Esophagus muscularis mucosa (tissue), 4 donors: ENCODE data around the gene ARNT2. TPM values are rescaled to one million over a fixed set of nuclear protein-coding genes. Genes with fewer than 3 reads are reported as not detected.

ENCODE experiments used
- DNase-seq: peaks from one replicate; pipeline ENCODE4 v3.0.0-alpha.2; 2017; ENCODE audit errors: extremely low spot score
- H3K27ac ChIP-seq, 4 donors: fragments of 200-600 bp; sonication (generic); replicated peaks in 1 of 4; 1 replicate in 3 of 4; 2 replicates in 1 of 4; pipeline ENCODE4 v1.5.1; 2016 to 2019; ENCODE audit warnings: mild to moderate bottlenecking in 1 of 4
- H3K27me3 ChIP-seq, 4 donors: fragments of 200-600 bp; sonication (generic); one replicate each; pipeline versions ENCODE4 v1.5.1 to v1.6.0; 2016 to 2019
- H3K36me3 ChIP-seq, 4 donors: fragments of 200-600 bp; sonication (generic); one replicate each; pipeline ENCODE4 v1.5.1; 2016 to 2019
- H3K4me1 ChIP-seq, 4 donors: fragments of 200-600 bp; sonication (generic); one replicate each; pipeline ENCODE4 v1.5.1; 2016 to 2019
- H3K4me3 ChIP-seq, 4 donors: fragments of 200-600 bp; sonication (generic); 1 replicate in 2 of 4; 2 replicates in 2 of 4; pipeline ENCODE4 v1.5.1; 2016 to 2019; ENCODE audit warnings: mild to moderate bottlenecking in 4 of 4, moderate library complexity in 1 of 4
- H3K9me3 ChIP-seq, 4 donors: fragments of 200-600 bp; sonication (generic); 1 replicate in 3 of 4; 2 replicates in 1 of 4; pipeline ENCODE4 v1.5.1; 2016 to 2019
- EP300 ChIP-seq: sonication (generic); formaldehyde crosslinking; IDR thresholded peaks from one replicate; pipeline ENCODE4 v1.6.1; 2017; ENCODE audit warnings: antibody characterized with exemption
- POLR2A ChIP-seq: fragments of 450-650 bp; IDR thresholded peaks from one replicate; pipeline ENCODE4 v1.6.1; 2017; ENCODE audit warnings: antibody characterized with exemption, moderate library complexity, mild to moderate bottlenecking, low read depth
- POLR2AphosphoS5 ChIP-seq, 2 donors: sonication (generic); formaldehyde crosslinking; IDR thresholded peaks; one replicate each; pipeline ENCODE4 v1.6.1; 2017; ENCODE audit warnings: antibody characterized with exemption in 2 of 2
- WGBS: methylation state at CpG from one replicate; pipeline ENCODE4 v1.1.5; 2018; 5-methylcytosine and 5-hydroxymethylcytosine counted together
- intact Hi-C: fragments of 100-400 bp; cut with DNase I; formaldehyde crosslinking; loops from one replicate; pipeline ENCODE4 v1.15.1; 2023
- total RNA-seq, 4 donors: library from RNA; depleted of rRNA; stranded (reverse); fragments of >200 nt; gene quantifications; one replicate each; pipeline versions ENCODE4 v1.1.0 to v1.2.1, GENCODE V29; 2016
- TF ChIP-seq, protein P1 (sequence below), 3 experiments: fragments of 200-600 bp in 2 of 3; fragments of 450-650 bp in 1 of 3; sonication (generic) in 2 of 3; IDR thresholded peaks; one replicate each; pipeline ENCODE4 v1.5.1; 2017 to 2019; ENCODE audit warnings: antibody characterized with exemption in 3 of 3, mild to moderate bottlenecking in 2 of 3, moderate library complexity in 1 of 3

The ARNT2 gene
- total RNA-seq, 4 donors from 2014 or later = 5.4 to 14.6 (median 8.2) TPM

DNA sequence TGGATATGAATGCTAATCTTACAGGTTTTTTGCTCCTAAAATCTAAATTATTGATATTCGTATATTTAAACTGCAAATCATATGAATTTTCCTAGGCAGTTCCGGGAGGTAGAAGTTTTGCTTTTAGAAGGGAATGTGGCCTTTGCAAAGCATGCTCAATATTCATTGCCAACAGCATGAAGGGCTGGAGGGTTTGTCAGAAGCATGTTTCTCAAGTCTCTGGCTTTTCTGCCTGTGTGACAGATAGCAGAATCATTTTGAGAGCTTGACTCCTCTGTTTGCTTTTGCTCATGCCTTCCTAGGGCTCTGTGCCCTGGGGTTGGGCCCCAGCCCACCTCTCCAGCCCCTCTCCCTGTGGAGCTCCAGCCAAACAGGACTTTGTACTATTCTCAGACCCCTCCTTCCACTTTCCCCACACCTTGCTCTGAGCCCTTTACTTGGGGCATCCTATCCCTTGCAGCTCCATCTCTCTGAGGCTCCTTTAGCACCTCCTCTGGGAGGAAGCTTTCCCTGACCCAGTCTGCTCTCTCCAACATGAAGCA, 91.3 kb downstream of the ARNT2 start:
- 64% methylated on average over 2 of the region's 2 CpGs for WGBS
- Histone ChIP-seq H3K27ac (no peak overlapping the region), H3K27me3 (no peaks in the 10 kb centered on the region), H3K4me3 (no peak overlapping the region), H3K9me3 (no peaks in the 10 kb centered on the region), H3K36me3 (no peaks in the 10 kb centered on the region), H3K4me1 (peaks cover 0 to 38% (median 23%) of the 10 kb centered on the region in 4 donors)
- DNase-seq = no peak
- TF ChIP-seq POLR2AphosphoS5 (IDR thresholded peaks at IDR 0.05) = no peak
- TF ChIP-seq EP300 = no peak
- intact Hi-C loops = no loop called here

DNA sequence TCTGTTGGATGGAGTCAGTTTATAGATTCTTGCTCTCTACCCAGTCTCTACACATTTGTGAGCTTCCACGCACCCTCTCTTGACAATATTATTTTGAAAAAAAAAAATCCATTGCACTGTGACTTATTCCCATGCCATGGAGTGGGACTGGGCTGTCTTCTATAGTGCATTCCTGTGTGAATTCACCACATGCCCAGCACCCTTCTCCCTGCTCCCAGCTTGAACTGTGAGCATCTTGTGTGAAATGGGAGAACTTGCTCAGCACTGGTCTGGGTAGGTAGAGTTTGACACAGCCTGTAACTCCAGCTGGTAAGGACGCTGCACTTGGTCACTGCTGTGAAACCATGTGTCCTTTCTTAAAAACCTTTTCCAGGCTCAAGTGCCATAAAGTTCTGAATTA, 91.9 kb downstream of the ARNT2 start:
- Histone ChIP-seq H3K4me1 (peaks cover 0 to 38% (median 23%) of the 10 kb centered on the region in 4 donors), H3K36me3 (no peaks in the 10 kb centered on the region), H3K27ac (no peak overlapping the region), H3K4me3 (no peak overlapping the region), H3K27me3 (no peaks in the 10 kb centered on the region), H3K9me3 (no peaks in the 10 kb centered on the region)
- WGBS = 93% methylated on average over 2 of the region's 2 CpGs
- no peak for DNase-seq
- intact Hi-C loops = no loop called here
- TF ChIP-seq, protein P1, sequence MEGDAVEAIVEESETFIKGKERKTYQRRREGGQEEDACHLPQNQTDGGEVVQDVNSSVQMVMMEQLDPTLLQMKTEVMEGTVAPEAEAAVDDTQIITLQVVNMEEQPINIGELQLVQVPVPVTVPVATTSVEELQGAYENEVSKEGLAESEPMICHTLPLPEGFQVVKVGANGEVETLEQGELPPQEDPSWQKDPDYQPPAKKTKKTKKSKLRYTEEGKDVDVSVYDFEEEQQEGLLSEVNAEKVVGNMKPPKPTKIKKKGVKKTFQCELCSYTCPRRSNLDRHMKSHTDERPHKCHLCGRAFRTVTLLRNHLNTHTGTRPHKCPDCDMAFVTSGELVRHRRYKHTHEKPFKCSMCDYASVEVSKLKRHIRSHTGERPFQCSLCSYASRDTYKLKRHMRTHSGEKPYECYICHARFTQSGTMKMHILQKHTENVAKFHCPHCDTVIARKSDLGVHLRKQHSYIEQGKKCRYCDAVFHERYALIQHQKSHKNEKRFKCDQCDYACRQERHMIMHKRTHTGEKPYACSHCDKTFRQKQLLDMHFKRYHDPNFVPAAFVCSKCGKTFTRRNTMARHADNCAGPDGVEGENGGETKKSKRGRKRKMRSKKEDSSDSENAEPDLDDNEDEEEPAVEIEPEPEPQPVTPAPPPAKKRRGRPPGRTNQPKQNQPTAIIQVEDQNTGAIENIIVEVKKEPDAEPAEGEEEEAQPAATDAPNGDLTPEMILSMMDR (IDR thresholded peaks at IDR 0.05) = no peak
- TF ChIP-seq POLR2A (no peak), POLR2AphosphoS5 (IDR thresholded peaks at IDR 0.05) (no peak), EP300 (no peak)

DNA sequence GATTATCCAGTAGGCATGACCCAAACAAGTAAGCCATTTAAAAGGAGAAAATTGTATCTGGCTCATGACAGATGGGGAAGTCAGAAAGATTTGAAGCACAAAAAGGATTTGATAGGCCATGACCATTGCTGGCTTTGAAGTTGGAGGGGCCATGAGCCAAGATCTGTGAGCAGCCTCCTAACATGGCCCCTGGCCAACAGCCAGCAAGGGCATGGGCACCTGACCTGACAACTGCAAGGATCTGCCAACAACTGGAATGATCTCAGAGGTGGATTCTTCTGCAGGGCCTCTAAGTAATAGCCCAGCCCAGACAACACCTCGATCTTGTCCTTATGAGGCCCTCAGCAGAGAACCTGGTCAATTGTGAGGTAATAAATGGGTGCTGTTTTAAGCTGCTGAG, 93.0 kb downstream of the ARNT2 start:
- no peaks in the 10 kb centered on the region for H3K27me3 ChIP-seq
- H3K4me1 ChIP-seq = peaks cover 2 to 40% (median 25%) of the 10 kb centered on the region in 4 donors
- peak; percentile 64 for DNase-seq
- no peak overlapping the region for H3K4me3 ChIP-seq
- H3K36me3 ChIP-seq = no peaks in the 10 kb centered on the region
- TF ChIP-seq EP300 (no peak), POLR2A (no peak), POLR2AphosphoS5 (IDR thresholded peaks at IDR 0.05) (no peak)
- TF ChIP-seq, protein P1 (IDR thresholded peaks at IDR 0.05) = no peak
- intact Hi-C loops = no loop called here
- no peaks in the 10 kb centered on the region for H3K9me3 ChIP-seq
- no peak overlapping the region for H3K27ac ChIP-seq
- whole genome bisulfite sequencing = 100% methylated on average over 1 of the region's 1 CpG

DNA sequence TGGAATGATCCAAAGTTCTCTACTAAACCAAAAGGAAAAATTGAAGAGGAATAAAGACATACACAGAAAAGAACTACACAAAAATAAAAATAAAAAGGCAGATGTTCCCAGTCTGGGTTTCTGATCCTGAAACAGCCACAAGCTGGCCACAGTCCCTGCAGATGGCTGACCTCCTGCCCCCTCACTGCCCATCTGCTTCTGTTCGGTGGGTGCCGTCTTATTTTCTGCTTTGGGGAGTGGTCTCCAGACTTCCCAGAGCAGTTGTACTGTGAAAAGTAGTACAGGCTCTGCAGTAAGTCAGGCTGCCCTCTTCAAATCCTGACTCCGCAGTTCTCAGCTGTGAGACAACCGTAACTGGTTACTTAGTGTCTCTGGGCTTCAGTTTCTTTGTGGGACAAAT, 94.5 kb downstream of the ARNT2 start:
- Histone ChIP-seq H3K27ac (no peak overlapping the region), H3K4me3 (no peak overlapping the region), H3K9me3 (no peaks in the 10 kb centered on the region), H3K27me3 (no peaks in the 10 kb centered on the region), H3K4me1 (peaks cover 3 to 53% (median 35%) of the 10 kb centered on the region in 4 donors), H3K36me3 (no peaks in the 10 kb centered on the region)
- DNase-seq = peak; percentile 31
- WGBS = 77% methylated on average over 4 of the region's 4 CpGs
- TF ChIP-seq POLR2A (no peak), POLR2AphosphoS5 (IDR thresholded peaks at IDR 0.05) (no peak), EP300 (no peak)
- TF ChIP-seq, protein P1 (IDR thresholded peaks at IDR 0.05) = no peak
- intact Hi-C loops = no loop called here

DNA sequence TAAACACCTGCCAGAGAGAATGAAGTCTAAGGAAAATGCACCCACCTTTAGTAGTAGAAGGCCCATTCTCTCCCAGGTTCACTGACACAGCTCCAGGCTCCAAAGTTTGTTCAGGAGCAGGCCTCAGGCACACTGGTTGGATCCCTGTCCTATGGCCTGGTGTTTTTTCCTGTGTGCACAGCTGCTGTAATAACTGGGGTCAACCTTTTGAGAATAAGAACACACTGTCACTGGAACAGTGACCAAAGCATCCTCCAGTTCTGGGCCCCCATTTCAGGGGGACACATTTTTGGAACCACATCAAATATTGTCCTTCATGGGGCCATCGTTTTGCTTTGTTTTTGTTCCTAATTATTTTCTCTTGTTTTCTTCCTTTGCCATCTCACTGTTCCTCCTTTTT, 95.8 kb downstream of the ARNT2 start:
- TF ChIP-seq, protein P1 (IDR thresholded peaks at IDR 0.05) = no peak
- TF ChIP-seq POLR2A = no peak
- Histone ChIP-seq H3K36me3 (peaks cover 0 to 3% (median 0%) of the 10 kb centered on the region in 4 donors), H3K4me3 (no peak overlapping the region), H3K27ac (no peak overlapping the region), H3K27me3 (no peaks in the 10 kb centered on the region), H3K9me3 (peaks cover 0 to 6% (median 2%) of the 10 kb centered on the region in 4 donors), H3K4me1 (peaks cover 3 to 44% (median 24%) of the 10 kb centered on the region in 4 donors)
- WGBS = 82% methylated on average over 1 of the region's 1 CpG
- peak; percentile 91 for DNase-seq
- intact Hi-C loops = no loop called here
